Smooth muscle cell (in vitro differentiated cells): Measurements from ENCODE around the gene EPB42. TPM values are rescaled to one million over a fixed set of nuclear protein-coding genes. Genes with fewer than 3 reads are reported as not detected.
A peak's percentile ranks its signal among the peaks of the same experiment; 100 is the strongest.

ENCODE experiments used
- DNase-seq: peaks from one replicate; lab custom pipeline; 2025; ENCODE audit not compliant: unreplicated experiment; lab: John Stamatoyannopoulos, UW
- H2AFZ ChIP-seq: fragments of 200-600 bp; sonication (generic); 2 replicates; pipeline ENCODE4 v1.6.0; 2016; ENCODE audit warnings: antibody characterized with exemption, low read depth, mild to moderate bottlenecking
- H3F3A ChIP-seq: fragments of 200-600 bp; sonication (generic); 2 replicates; pipeline ENCODE4 v1.6.0; 2017; ENCODE audit warnings: antibody characterized with exemption, low read depth
- H3K27ac ChIP-seq: fragments of 200-600 bp; sonication (generic); 2 replicates; pipeline ENCODE4 v1.5.1; 2016; ENCODE audit warnings: low read depth, mild to moderate bottlenecking
- H3K27me3 ChIP-seq: fragments of 200-600 bp; sonication (generic); 2 replicates; pipeline ENCODE4 v1.6.1; 2016; ENCODE audit warnings: low read depth, mild to moderate bottlenecking
- H3K36me3 ChIP-seq: fragments of 200-600 bp; sonication (generic); 2 replicates; pipeline ENCODE4 v1.5.1; 2016; ENCODE audit warnings: low read depth
- H3K4me1 ChIP-seq: fragments of 200-600 bp; sonication (generic); 2 replicates; pipeline ENCODE4 v1.5.1; 2016; ENCODE audit warnings: low read depth
- H3K4me2 ChIP-seq: fragments of 200-600 bp; sonication (generic); 2 replicates; pipeline ENCODE4 v1.6.0; 2016; ENCODE audit warnings: mild to moderate bottlenecking
- H3K4me3 ChIP-seq: fragments of 200-600 bp; sonication (generic); 2 replicates; pipeline ENCODE4 v1.5.1; 2016; ENCODE audit warnings: mild to moderate bottlenecking
- H3K79me2 ChIP-seq: fragments of 200-600 bp; sonication (generic); 2 replicates; pipeline ENCODE4 v1.6.0; 2016; ENCODE audit warnings: low read depth, mild to moderate bottlenecking
- H3K9ac ChIP-seq: fragments of 200-600 bp; sonication (generic); 2 replicates; pipeline ENCODE4 v1.6.0; 2016; ENCODE audit warnings: low read depth
- H3K9me3 ChIP-seq: fragments of 200-600 bp; sonication (generic); replicated peaks from 2 replicates; pipeline ENCODE4 v1.5.1; 2016; ENCODE audit warnings: low read depth
- H4K20me1 ChIP-seq: fragments of 200-600 bp; sonication (generic); 2 replicates; pipeline ENCODE4 v1.6.0; 2016; ENCODE audit warnings: low read depth
- CTCF ChIP-seq: fragments of 200-600 bp; sonication (generic); IDR thresholded peaks from 2 replicates; pipeline ENCODE4 v1.5.1; 2017; ENCODE audit warnings: borderline replicate concordance, mild to moderate bottlenecking, antibody characterized with exemption; ENCODE audit not compliant: insufficient read depth, poor library complexity, severe bottlenecking
- WGBS: methylation state at CpG from one replicate; pipeline ENCODE4 v1.1.7; 2016; ENCODE audit warnings: low lambda C conversion rate; 5-methylcytosine and 5-hydroxymethylcytosine counted together
- polyA plus RNA-seq: library from polyadenylated mRNA; unstranded; fragments of >200 nt; fragmentation: Nextera tagmentation; extraction: Ambion mirVana; gene quantifications from 2 replicates; pipeline ENCODE4 v1.2.1, GENCODE V29; 2016
- total RNA-seq: library from RNA; depleted of rRNA; stranded (reverse); fragments of >200 nt; gene quantifications from 2 replicates; pipeline ENCODE4 v1.2.3, GENCODE V29; 2014

EPB42 gene
- total and polyA plus RNA-seq, 2 experiments from 2014 or later, result not detected

GRCh38 chr15:43241100-43241499 is 20.3 kb upstream of the EPB42 start:
- Histone ChIP-seq H3F3A (no peaks in the 10 kb centered on the region), H3K4me2 (no peak overlapping the region), H3K27me3 (no peaks in the 10 kb centered on the region), H3K9me3 (no peaks in the 10 kb centered on the region), H3K4me3 (no peak overlapping the region), H3K9ac (no peak overlapping the region), H4K20me1 (no peaks in the 10 kb centered on the region), H3K36me3 (no peaks in the 10 kb centered on the region), H3K79me2 (no peaks in the 10 kb centered on the region), H2AFZ (no peak overlapping the region), H3K4me1 (no peaks in the 10 kb centered on the region), H3K27ac (no peak overlapping the region)
- TF ChIP-seq CTCF, result no peak
- 95% methylated on average over 1 of the region's 1 CpG for WGBS
- DNase-seq, result no peak

GRCh38 chr15:43239732-43240491 is 19.1 kb upstream of the EPB42 start:
- no peaks in the 10 kb centered on the region for H3K79me2 ChIP-seq
- no peaks in the 10 kb centered on the region for H3K9me3 ChIP-seq
- H3K36me3 ChIP-seq, result no peaks in the 10 kb centered on the region
- no peak overlapping the region for H3K4me2 ChIP-seq
- H3K4me1 ChIP-seq, result no peaks in the 10 kb centered on the region
- no peak overlapping the region for H3K4me3 ChIP-seq
- no peak for TF ChIP-seq CTCF
- H3F3A ChIP-seq, result no peaks in the 10 kb centered on the region
- DNase-seq, result no peak
- H2AFZ ChIP-seq, result no peak overlapping the region
- WGBS, result 75% methylated on average over 7 of the region's 7 CpGs
- no peaks in the 10 kb centered on the region for H3K27me3 ChIP-seq
- H3K9ac ChIP-seq, result no peak overlapping the region
- H4K20me1 ChIP-seq, result no peaks in the 10 kb centered on the region
- H3K27ac ChIP-seq, result peak overlapping the region; percentile 19

- Histone ChIP-seq H4K20me1 (no peaks in the 10 kb centered on the region), H3K9ac (no peak overlapping the region), H3K4me3 (no peak overlapping the region), H3F3A (no peaks in the 10 kb centered on the region), H3K36me3 (no peaks in the 10 kb centered on the region), H3K4me1 (no peaks in the 10 kb centered on the region), H3K4me2 (no peak overlapping the region), H3K79me2 (no peaks in the 10 kb centered on the region), H3K27ac (no peak overlapping the region), H3K27me3 (peaks cover 3% of the 10 kb centered on the region), H2AFZ (no peak overlapping the region), H3K9me3 (no peaks in the 10 kb centered on the region)
- TF ChIP-seq CTCF, result no peak
- 73% methylated on average over 10 of the region's 10 CpGs for WGBS
- no peak for DNase-seq
These were observed 17.9 kb upstream of the EPB42 start for GRCh38 chr15:43238671-43239131.
